ENCODE measurements around the gene TUBB.
A peak's percentile ranks its signal among the peaks of the same experiment; 100 is the strongest.

Gene TUBB

DNA sequence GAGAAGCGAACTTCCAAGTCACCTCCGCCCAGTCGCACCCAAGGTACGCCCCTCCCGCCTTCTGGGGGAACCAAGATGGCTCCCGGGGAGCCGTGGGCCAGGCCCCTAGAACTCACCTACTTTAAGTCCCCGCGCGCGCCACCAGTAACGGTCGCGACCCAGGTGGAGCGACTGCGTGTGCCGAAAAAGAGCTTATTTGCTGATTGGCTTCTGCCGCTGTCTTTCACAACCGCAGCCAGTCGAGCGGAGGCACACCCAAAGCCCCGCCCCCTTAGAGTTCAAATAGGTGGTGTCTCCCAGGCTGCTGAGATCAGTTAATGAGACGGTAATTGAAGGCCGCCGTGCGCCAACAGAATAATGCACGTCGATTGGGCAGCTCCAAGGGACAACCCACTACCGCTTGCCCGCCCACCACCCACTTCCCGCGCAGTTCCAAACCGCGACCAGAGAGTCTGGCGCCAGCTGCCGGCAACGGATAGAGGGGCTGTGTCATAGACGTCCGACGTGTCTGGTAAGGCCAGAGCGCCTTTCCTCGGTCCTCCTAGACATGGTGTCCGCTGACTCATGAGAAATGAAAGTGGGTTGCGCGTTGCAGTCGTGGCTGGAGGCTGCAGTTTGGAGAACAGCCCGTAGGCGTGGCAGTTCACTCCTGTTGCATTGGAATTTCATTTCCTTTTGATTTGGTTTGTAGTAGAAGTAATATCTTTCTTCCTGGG lies 2.9 kb upstream of the TUBB start, which contains the start of gene MDC1 (continued):
- TF ChIP-seq HOXC10 (CRISPR knock-in tag; IDR thresholded peaks at IDR 0.05) (peak; percentile 95; the same call in 1 of the 2 replicates), ZNF555 (tag by site-specific recombination; conservative IDR thresholded peaks at IDR 0.05) (no peak), ZNF629 (tag by site-specific recombination; IDR thresholded peaks at IDR 0.05) (peak; percentile 90), ZNF184 (tag by site-specific recombination; IDR thresholded peaks at IDR 0.05) (peak; percentile 52; the same call in 1 of the 2 replicates), ZBTB21 (tag by site-specific recombination; IDR thresholded peaks at IDR 0.05) (peak; percentile 74), ZNF529 (tag by site-specific recombination; IDR thresholded peaks at IDR 0.05; ENCODE audit: insufficient replicate concordance) (no peak), ZNF2 (tag by site-specific recombination; IDR thresholded peaks at IDR 0.05) (peak; percentile 39; the same call in 1 of the 2 replicates), BCL11A (tag by site-specific recombination; IDR thresholded peaks at IDR 0.05; ENCODE audit: low read depth) (no peak; the same call in 1 of the 2 replicates), ZNF701 (tag by site-specific recombination; IDR thresholded peaks at IDR 0.05) (no peak), ZNF394 (tag by site-specific recombination; IDR thresholded peaks at IDR 0.05; ENCODE audit: borderline replicate concordance) (peak; percentile 63), YY2 (tag by site-specific recombination; IDR thresholded peaks at IDR 0.05) (peak; percentile 74), ZNF140 (tag by site-specific recombination; IDR thresholded peaks at IDR 0.05) (no peak), ZNF19 (tag by site-specific recombination; IDR thresholded peaks at IDR 0.05; ENCODE audit: low read depth) (no peak), ZNF777 (tag by site-specific recombination; IDR thresholded peaks at IDR 0.05; ENCODE audit: borderline replicate concordance) (peak; percentile 60; the same call in 1 of the 2 replicates), HOXD13 (CRISPR knock-in tag; IDR thresholded peaks at IDR 0.05; ENCODE audit: borderline replicate concordance) (peak; percentile 75; the same call in 1 of the 2 replicates), ZNF610 (tag by site-specific recombination; IDR thresholded peaks at IDR 0.05; ENCODE audit: borderline replicate concordance) (peak; percentile 57), ZNF132 (tag by site-specific recombination; IDR thresholded peaks at IDR 0.05; ENCODE audit: borderline replicate concordance) (no peak), ZNF138 (tag by site-specific recombination; IDR thresholded peaks at IDR 0.05; ENCODE audit: borderline replicate concordance) (no peak), KLF7 (tag by site-specific recombination; IDR thresholded peaks at IDR 0.05; ENCODE audit: borderline replicate concordance) (peak; percentile 83), GLIS2 (tag by site-specific recombination; IDR thresholded peaks at IDR 0.05) (peak; percentile 94), ZNF175 (tag by site-specific recombination; IDR thresholded peaks at IDR 0.05) (no peak), ZNF10 (tag by site-specific recombination; IDR thresholded peaks at IDR 0.05) (no peak; the same call in 1 of the 2 replicates), ZNF626 (tag by site-specific recombination; IDR thresholded peaks at IDR 0.05) (no peak), ZNF514 (tag by site-specific recombination; IDR thresholded peaks at IDR 0.05) (no peak), ZNF18 (tag by site-specific recombination; IDR thresholded peaks at IDR 0.05) (peak; percentile 16; the same call in 1 of the 2 replicates), PRDM1 (tag by site-specific recombination; IDR thresholded peaks at IDR 0.05) (peak; percentile 95), ZFHX2 (tag by site-specific recombination; conservative IDR thresholded peaks at IDR 0.05) (peak; percentile 92), ZNF501 (tag by site-specific recombination; IDR thresholded peaks at IDR 0.05) (peak; percentile 46; the same call in 1 of the 2 replicates)
- TF ChIP-seq, protein P1, sequence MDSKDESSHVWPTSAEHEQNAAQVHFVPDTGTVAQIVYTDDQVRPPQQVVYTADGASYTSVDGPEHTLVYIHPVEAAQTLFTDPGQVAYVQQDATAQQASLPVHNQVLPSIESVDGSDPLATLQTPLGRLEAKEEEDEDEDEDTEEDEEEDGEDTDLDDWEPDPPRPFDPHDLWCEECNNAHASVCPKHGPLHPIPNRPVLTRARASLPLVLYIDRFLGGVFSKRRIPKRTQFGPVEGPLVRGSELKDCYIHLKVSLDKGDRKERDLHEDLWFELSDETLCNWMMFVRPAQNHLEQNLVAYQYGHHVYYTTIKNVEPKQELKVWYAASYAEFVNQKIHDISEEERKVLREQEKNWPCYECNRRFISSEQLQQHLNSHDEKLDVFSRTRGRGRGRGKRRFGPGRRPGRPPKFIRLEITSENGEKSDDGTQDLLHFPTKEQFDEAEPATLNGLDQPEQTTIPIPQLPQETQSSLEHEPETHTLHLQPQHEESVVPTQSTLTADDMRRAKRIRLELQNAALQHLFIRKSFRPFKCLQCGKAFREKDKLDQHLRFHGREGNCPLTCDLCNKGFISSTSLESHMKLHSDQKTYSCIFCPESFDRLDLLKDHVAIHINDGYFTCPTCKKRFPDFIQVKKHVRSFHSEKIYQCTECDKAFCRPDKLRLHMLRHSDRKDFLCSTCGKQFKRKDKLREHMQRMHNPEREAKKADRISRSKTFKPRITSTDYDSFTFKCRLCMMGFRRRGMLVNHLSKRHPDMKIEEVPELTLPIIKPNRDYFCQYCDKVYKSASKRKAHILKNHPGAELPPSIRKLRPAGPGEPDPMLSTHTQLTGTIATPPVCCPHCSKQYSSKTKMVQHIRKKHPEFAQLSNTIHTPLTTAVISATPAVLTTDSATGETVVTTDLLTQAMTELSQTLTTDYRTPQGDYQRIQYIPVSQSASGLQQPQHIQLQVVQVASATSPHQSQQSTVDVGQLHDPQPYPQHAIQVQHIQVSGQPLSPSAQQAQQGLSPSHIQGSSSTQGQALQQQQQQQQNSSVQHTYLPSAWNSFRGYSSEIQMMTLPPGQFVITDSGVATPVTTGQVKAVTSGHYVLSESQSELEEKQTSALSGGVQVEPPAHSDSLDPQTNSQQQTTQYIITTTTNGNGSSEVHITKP (tag by site-specific recombination; IDR thresholded peaks at IDR 0.05), result peak; percentile 92
- TF ChIP-seq, protein P2, sequence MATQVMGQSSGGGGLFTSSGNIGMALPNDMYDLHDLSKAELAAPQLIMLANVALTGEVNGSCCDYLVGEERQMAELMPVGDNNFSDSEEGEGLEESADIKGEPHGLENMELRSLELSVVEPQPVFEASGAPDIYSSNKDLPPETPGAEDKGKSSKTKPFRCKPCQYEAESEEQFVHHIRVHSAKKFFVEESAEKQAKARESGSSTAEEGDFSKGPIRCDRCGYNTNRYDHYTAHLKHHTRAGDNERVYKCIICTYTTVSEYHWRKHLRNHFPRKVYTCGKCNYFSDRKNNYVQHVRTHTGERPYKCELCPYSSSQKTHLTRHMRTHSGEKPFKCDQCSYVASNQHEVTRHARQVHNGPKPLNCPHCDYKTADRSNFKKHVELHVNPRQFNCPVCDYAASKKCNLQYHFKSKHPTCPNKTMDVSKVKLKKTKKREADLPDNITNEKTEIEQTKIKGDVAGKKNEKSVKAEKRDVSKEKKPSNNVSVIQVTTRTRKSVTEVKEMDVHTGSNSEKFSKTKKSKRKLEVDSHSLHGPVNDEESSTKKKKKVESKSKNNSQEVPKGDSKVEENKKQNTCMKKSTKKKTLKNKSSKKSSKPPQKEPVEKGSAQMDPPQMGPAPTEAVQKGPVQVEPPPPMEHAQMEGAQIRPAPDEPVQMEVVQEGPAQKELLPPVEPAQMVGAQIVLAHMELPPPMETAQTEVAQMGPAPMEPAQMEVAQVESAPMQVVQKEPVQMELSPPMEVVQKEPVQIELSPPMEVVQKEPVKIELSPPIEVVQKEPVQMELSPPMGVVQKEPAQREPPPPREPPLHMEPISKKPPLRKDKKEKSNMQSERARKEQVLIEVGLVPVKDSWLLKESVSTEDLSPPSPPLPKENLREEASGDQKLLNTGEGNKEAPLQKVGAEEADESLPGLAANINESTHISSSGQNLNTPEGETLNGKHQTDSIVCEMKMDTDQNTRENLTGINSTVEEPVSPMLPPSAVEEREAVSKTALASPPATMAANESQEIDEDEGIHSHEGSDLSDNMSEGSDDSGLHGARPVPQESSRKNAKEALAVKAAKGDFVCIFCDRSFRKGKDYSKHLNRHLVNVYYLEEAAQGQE (tag by site-specific recombination; IDR thresholded peaks at IDR 0.05), result no peak
- TF ChIP-seq, protein P3, sequence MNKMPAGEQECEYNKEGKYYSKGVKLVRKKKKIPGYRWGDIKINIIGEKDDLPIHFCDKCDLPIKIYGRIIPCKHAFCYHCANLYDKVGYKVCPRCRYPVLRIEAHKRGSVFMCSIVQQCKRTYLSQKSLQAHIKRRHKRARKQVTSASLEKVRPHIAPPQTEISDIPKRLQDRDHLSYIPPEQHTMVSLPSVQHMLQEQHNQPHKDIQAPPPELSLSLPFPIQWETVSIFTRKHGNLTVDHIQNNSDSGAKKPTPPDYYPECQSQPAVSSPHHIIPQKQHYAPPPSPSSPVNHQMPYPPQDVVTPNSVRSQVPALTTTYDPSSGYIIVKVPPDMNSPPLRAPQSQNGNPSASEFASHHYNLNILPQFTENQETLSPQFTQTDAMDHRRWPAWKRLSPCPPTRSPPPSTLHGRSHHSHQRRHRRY (tag by site-specific recombination; IDR thresholded peaks at IDR 0.05), result no peak
